Measurements from ENCODE around the gene WWOX.

WWOX gene

DNA sequence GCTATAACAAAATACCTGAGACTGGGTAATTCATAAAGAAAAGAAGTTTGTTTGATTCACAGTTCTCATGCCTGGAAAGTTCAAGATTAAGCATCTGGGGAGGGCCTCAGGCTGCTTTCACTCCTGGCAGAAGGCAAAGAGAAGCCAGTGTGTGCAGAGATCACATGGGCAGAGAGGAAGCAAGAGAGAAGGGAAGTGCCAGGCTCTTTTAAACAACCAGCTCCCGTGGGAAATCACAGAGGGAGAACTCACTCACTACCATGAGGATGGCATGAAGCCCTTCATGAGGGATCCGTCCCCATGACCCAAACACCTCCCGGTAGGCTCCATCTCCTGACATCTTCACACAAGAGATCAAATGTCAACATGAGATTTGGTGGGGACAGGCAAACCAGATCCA is 999.5 kb downstream of the WWOX start:
- DNase-seq (ENCODE audit: low read depth, low spot score), result no peak
- peaks cover 5% of the 10 kb centered on the region for H3K4me1 ChIP-seq (ENCODE audit: insufficient read depth, insufficient read length)
- no peak overlapping the region for H3K9ac ChIP-seq (ENCODE audit: insufficient read length, low read depth)
- no peaks in the 10 kb centered on the region for H3K36me3 ChIP-seq (ENCODE audit: insufficient read depth, insufficient read length, low read length)
- no peak overlapping the region for H3K4me3 ChIP-seq (ENCODE audit: insufficient read length, low read depth)
- H3K27me3 ChIP-seq (ENCODE audit: insufficient read depth, insufficient read length), result no peaks in the 10 kb centered on the region
- no peaks in the 10 kb centered on the region; the same call in 1 of the 2 replicates for H3K9me3 ChIP-seq (ENCODE audit: insufficient read depth, low read length)
- TF ChIP-seq ZNF274 (IDR thresholded peaks at IDR 0.05; ENCODE audit: low read depth, low read length), result no peak
- no peak for TF ChIP-seq YY1 (IDR thresholded peaks at IDR 0.05; ENCODE audit: insufficient read depth, insufficient read length)
- TF ChIP-seq SUZ12 (IDR thresholded peaks at IDR 0.05; ENCODE audit: extremely low read depth, insufficient read depth, insufficient read length), result no peak

- no peak for TF ChIP-seq SUZ12 (IDR thresholded peaks at IDR 0.05; ENCODE audit: extremely low read depth, insufficient read depth, insufficient read length)
- no peak for TF ChIP-seq ZNF274 (IDR thresholded peaks at IDR 0.05; ENCODE audit: low read depth, low read length)
- no peak for TF ChIP-seq YY1 (IDR thresholded peaks at IDR 0.05; ENCODE audit: insufficient read depth, insufficient read length)
- Histone ChIP-seq H3K9me3 (ENCODE audit: insufficient read depth, low read length) (no peaks in the 10 kb centered on the region; the same call in 1 of the 2 replicates), H3K36me3 (ENCODE audit: insufficient read depth, insufficient read length, low read length) (no peaks in the 10 kb centered on the region), H3K4me3 (ENCODE audit: insufficient read length, low read depth) (no peak overlapping the region), H3K9ac (ENCODE audit: insufficient read length, low read depth) (no peak overlapping the region), H3K27me3 (ENCODE audit: insufficient read depth, insufficient read length) (no peaks in the 10 kb centered on the region), H3K4me1 (ENCODE audit: insufficient read depth, insufficient read length) (peaks cover 5% of the 10 kb centered on the region)
- no peak for DNase-seq (ENCODE audit: low read depth, low spot score)
Measured at GRCh38 chr16:79099716-79100115, 1000.3 kb downstream of the WWOX start.

GRCh38 chr16:79100447-79100846 is 1001.0 kb downstream of the WWOX start:
- DNase-seq (ENCODE audit: low read depth, low spot score), result no peak
- Histone ChIP-seq H3K9ac (ENCODE audit: insufficient read length, low read depth) (no peak overlapping the region), H3K36me3 (ENCODE audit: insufficient read depth, insufficient read length, low read length) (no peaks in the 10 kb centered on the region), H3K4me3 (ENCODE audit: insufficient read length, low read depth) (no peak overlapping the region), H3K27me3 (ENCODE audit: insufficient read depth, insufficient read length) (no peaks in the 10 kb centered on the region), H3K9me3 (ENCODE audit: insufficient read depth, low read length) (no peaks in the 10 kb centered on the region; the same call in 1 of the 2 replicates), H3K4me1 (ENCODE audit: insufficient read depth, insufficient read length) (peaks cover 5% of the 10 kb centered on the region)
- TF ChIP-seq SUZ12 (IDR thresholded peaks at IDR 0.05; ENCODE audit: extremely low read depth, insufficient read depth, insufficient read length), result no peak
- no peak for TF ChIP-seq YY1 (IDR thresholded peaks at IDR 0.05; ENCODE audit: insufficient read depth, insufficient read length)
- no peak for TF ChIP-seq ZNF274 (IDR thresholded peaks at IDR 0.05; ENCODE audit: low read depth, low read length)

- H3K9me3 ChIP-seq (ENCODE audit: insufficient read depth, low read length), result no peaks in the 10 kb centered on the region; the same call in 1 of the 2 replicates
- H3K4me3 ChIP-seq (ENCODE audit: insufficient read length, low read depth), result no peak overlapping the region
- no peak for DNase-seq (ENCODE audit: low read depth, low spot score)
- H3K4me1 ChIP-seq (ENCODE audit: insufficient read depth, insufficient read length), result peaks cover 3% of the 10 kb centered on the region
- H3K36me3 ChIP-seq (ENCODE audit: insufficient read depth, insufficient read length, low read length), result no peaks in the 10 kb centered on the region
- TF ChIP-seq ZNF274 (IDR thresholded peaks at IDR 0.05; ENCODE audit: low read depth, low read length) (no peak), YY1 (IDR thresholded peaks at IDR 0.05; ENCODE audit: insufficient read depth, insufficient read length) (no peak), SUZ12 (IDR thresholded peaks at IDR 0.05; ENCODE audit: extremely low read depth, insufficient read depth, insufficient read length) (no peak)
- H3K9ac ChIP-seq (ENCODE audit: insufficient read length, low read depth), result no peak overlapping the region
- H3K27me3 ChIP-seq (ENCODE audit: insufficient read depth, insufficient read length), result no peaks in the 10 kb centered on the region
Measured at GRCh38 chr16:79101491-79101890, 1002.0 kb downstream of the WWOX start.

DNA sequence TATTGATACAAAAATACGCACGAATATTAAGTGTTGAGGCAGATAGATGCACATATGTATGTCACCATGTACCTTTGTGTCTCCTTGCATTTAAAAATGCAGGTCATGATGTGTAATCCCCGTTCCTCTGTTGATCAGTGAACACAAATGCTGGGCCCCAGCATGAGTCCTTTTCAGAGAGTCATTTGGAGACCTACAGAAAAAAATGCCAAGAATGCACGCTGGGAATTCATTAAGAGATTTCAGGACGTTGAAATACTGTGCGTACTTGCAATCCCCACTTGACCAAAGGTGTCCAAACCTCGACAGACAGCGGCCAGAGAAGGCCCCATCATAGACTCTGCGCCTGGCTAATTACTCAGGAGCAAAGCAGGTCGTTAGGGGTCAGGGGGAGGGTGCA is 1005.1 kb downstream of the WWOX start:
- Histone ChIP-seq H3K9ac (ENCODE audit: insufficient read length, low read depth) (no peak overlapping the region), H3K27me3 (ENCODE audit: insufficient read depth, insufficient read length) (no peaks in the 10 kb centered on the region), H3K4me3 (ENCODE audit: insufficient read length, low read depth) (no peak overlapping the region), H3K36me3 (ENCODE audit: insufficient read depth, insufficient read length, low read length) (no peaks in the 10 kb centered on the region), H3K9me3 (ENCODE audit: insufficient read depth, low read length) (no peaks in the 10 kb centered on the region), H3K4me1 (ENCODE audit: insufficient read depth, insufficient read length) (no peaks in the 10 kb centered on the region)
- TF ChIP-seq SUZ12 (IDR thresholded peaks at IDR 0.05; ENCODE audit: extremely low read depth, insufficient read depth, insufficient read length) (no peak), ZNF274 (IDR thresholded peaks at IDR 0.05; ENCODE audit: low read depth, low read length) (no peak), YY1 (IDR thresholded peaks at IDR 0.05; ENCODE audit: insufficient read depth, insufficient read length) (no peak)
- DNase-seq (ENCODE audit: low read depth, low spot score), result peak; percentile 27

- Histone ChIP-seq H3K27me3 (ENCODE audit: insufficient read depth, insufficient read length) (no peaks in the 10 kb centered on the region), H3K4me3 (ENCODE audit: insufficient read length, low read depth) (no peak overlapping the region)
- TF ChIP-seq YY1 (IDR thresholded peaks at IDR 0.05; ENCODE audit: insufficient read depth, insufficient read length) (no peak), SUZ12 (IDR thresholded peaks at IDR 0.05; ENCODE audit: extremely low read depth, insufficient read depth, insufficient read length) (no peak), ZNF274 (IDR thresholded peaks at IDR 0.05; ENCODE audit: low read depth, low read length) (no peak)
Measured at GRCh38 chr16:79107301-79107700, 1007.8 kb downstream of the WWOX start.

DNA sequence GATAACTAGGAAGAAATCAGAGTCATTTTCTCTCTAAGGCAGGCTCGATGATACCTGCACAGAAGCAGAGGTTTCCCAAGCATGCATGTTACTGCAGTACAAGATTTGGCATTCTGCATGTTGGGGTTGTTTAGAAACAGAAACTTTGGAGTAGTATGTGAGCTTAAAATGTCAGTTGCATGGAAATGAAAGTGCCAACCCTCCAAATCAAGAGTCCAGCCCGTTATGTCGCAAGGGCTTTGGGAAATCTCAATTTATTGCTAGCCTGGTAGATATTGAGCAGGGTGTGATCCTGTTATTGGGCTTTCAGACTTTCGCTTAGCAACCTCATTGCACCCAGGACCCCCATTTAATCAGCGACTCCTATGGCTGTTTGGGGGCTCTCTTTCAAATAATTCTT is 1010.3 kb downstream of the WWOX start:
- no peak overlapping the region for H3K4me3 ChIP-seq (ENCODE audit: insufficient read length, low read depth)
- no peaks in the 10 kb centered on the region for H3K9me3 ChIP-seq (ENCODE audit: insufficient read depth, low read length)
- H3K27me3 ChIP-seq (ENCODE audit: insufficient read depth, insufficient read length), result no peaks in the 10 kb centered on the region
- H3K4me1 ChIP-seq (ENCODE audit: insufficient read depth, insufficient read length), result no peaks in the 10 kb centered on the region
- H3K36me3 ChIP-seq (ENCODE audit: insufficient read depth, insufficient read length, low read length), result no peaks in the 10 kb centered on the region
- TF ChIP-seq SUZ12 (IDR thresholded peaks at IDR 0.05; ENCODE audit: extremely low read depth, insufficient read depth, insufficient read length) (no peak), YY1 (IDR thresholded peaks at IDR 0.05; ENCODE audit: insufficient read depth, insufficient read length) (no peak), ZNF274 (IDR thresholded peaks at IDR 0.05; ENCODE audit: low read depth, low read length) (no peak)
- DNase-seq (ENCODE audit: low read depth, low spot score), result no peak
- H3K9ac ChIP-seq (ENCODE audit: insufficient read length, low read depth), result no peak overlapping the region

More at GRCh38 chr16:79107301-79107700, 1007.8 kb downstream of the WWOX start:
- no peak for DNase-seq (ENCODE audit: low read depth, low spot score)
- Histone ChIP-seq H3K4me1 (ENCODE audit: insufficient read depth, insufficient read length) (no peaks in the 10 kb centered on the region), H3K9me3 (ENCODE audit: insufficient read depth, low read length) (no peaks in the 10 kb centered on the region), H3K9ac (ENCODE audit: insufficient read length, low read depth) (no peak overlapping the region), H3K36me3 (ENCODE audit: insufficient read depth, insufficient read length, low read length) (no peaks in the 10 kb centered on the region)

Measured in NT2/D1 (cell line).